Right lobe of liver (tissue), 6 donors: ENCODE data around the gene PTPRD. TPM values are rescaled to one million over a fixed set of nuclear protein-coding genes. Genes with fewer than 3 reads are reported as not detected.

Experiments
- ATAC-seq, 4 donors: fragments of 200-7000 bp; cut with Tn5 transposase; one replicate each; pipeline ENCODE4 v1.9.1; 2020; ENCODE audit warnings: mild to moderate bottlenecking in 4 of 4, moderate library complexity in 4 of 4
- DNase-seq, 3 donors: peaks; one replicate each; pipeline ENCODE4 v3.0.0-alpha.2; 2020
- H3K27ac ChIP-seq, 3 donors: fragments of 200-600 bp; one replicate each; pipeline ENCODE4 v1.8.0; 2022
- H3K27me3 ChIP-seq, 2 donors: fragments of 200-600 bp; one replicate each; pipeline ENCODE4 v1.8.0; 2022
- H3K36me3 ChIP-seq, 4 donors: fragments of 200-600 bp; sonication (generic) in 1 of 4; one replicate each; pipeline versions ENCODE4 v1.5.1 to v1.8.0; 2017 to 2022; ENCODE audit warnings: control low read depth in 1 of 4
- H3K4me1 ChIP-seq, 4 donors: fragments of 200-600 bp; sonication (generic) in 1 of 4; one replicate each; pipeline versions ENCODE4 v1.5.1 to v1.8.0; 2017 to 2022; ENCODE audit warnings: control low read depth in 1 of 4
- H3K4me3 ChIP-seq, 3 donors: fragments of 200-600 bp; one replicate each; pipeline ENCODE4 v1.8.0; 2022
- H3K9me3 ChIP-seq, 4 donors: fragments of 200-600 bp; sonication (generic) in 1 of 4; one replicate each; pipeline versions ENCODE4 v1.5.1 to v1.8.0; 2017 to 2022; ENCODE audit warnings: control low read depth in 1 of 4
- POLR2A ChIP-seq: fragments of 450-650 bp; IDR thresholded peaks from one replicate; pipeline ENCODE4 v1.6.1; 2017; ENCODE audit warnings: antibody characterized with exemption, mild to moderate bottlenecking
- WGBS: methylation state at CpG from one replicate; pipeline ENCODE4 v1.1.6; 2018; ENCODE audit warnings: low coverage, low lambda C conversion rate; ENCODE audit not compliant: insufficient coverage; ENCODE audit errors: missing lambda C conversion rate; 5-methylcytosine and 5-hydroxymethylcytosine counted together
- intact Hi-C, 2 donors: fragments of 100-400 bp; cut with DNase I; formaldehyde crosslinking; loops; one replicate each; pipeline versions ENCODE4 v1.11.2 to v1.14.1; 2022
- total RNA-seq, 6 experiments: library from RNA; depleted of rRNA in 2 of 6; stranded (reverse); fragments of >200 nt in 2 of 6; fragmentation: NEBNext Ultra II Directional in 3 of 6; extraction: Animal tissue kit (Norgen Biotek cat#: 25700) in 3 of 6; gene quantifications; one replicate each; pipeline versions ENCODE4 v1.1.0 to v1.2.4, GENCODE V29; 2016 to 2023
- TF ChIP-seq, protein P1 (sequence below), 4 donors: fragments of 200-600 bp in 3 of 4; fragments of 450-650 bp in 1 of 4; IDR thresholded peaks; one replicate each; pipeline versions ENCODE4 v1.5.1 to v1.8.0; 2016 to 2022; ENCODE audit warnings: antibody characterized with exemption in 4 of 4, mild to moderate bottlenecking in 2 of 4
- donor health status: DM: no; HTN: yes; CAD: no.
- donor health status: DM: no; HTN: no; CAD: no.
- donor health status: DM: no; HTN: no; CAD: no.
- donor health status: DM: no; HTN: yes; CAD: no.
- donor health status: DM: no; HTN: yes; CAD: no.

The PTPRD gene
- total RNA-seq, 6 experiments from 2014 or later = 5.4 to 29.8 (median 13.9) TPM

DNA sequence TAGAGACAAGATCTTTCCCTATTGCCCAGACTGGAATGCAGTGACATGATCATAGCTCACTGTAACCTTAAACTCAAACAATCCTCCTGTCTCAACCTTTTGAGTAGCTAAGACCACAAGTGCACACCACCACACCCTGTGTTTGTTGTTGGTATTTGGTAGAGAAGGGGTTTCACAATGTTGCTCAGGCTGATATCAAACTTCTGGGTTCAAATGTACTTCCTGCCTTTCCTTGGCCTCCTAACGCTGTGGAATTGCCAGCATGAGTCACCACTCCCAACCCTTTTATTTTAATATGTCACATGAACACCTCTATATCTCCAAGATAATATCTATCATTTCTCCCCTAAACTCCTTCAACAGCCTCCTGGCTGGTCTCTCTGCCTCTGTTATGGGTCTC, 719.0 kb downstream of the PTPRD start:
- intact Hi-C loops = no loop called here
- DNase-seq (no peak), ATAC-seq (no peak)
- Histone ChIP-seq H3K4me3 (no peak overlapping the region), H3K4me1 (no peaks in the 10 kb centered on the region), H3K9me3 (no peaks in the 10 kb centered on the region), H3K36me3 (no peaks in the 10 kb centered on the region), H3K27ac (no peak overlapping the region), H3K27me3 (no peaks in the 10 kb centered on the region)
- WGBS = 18% methylated on average over 1 of the region's 1 CpG
- TF ChIP-seq, protein P1, sequence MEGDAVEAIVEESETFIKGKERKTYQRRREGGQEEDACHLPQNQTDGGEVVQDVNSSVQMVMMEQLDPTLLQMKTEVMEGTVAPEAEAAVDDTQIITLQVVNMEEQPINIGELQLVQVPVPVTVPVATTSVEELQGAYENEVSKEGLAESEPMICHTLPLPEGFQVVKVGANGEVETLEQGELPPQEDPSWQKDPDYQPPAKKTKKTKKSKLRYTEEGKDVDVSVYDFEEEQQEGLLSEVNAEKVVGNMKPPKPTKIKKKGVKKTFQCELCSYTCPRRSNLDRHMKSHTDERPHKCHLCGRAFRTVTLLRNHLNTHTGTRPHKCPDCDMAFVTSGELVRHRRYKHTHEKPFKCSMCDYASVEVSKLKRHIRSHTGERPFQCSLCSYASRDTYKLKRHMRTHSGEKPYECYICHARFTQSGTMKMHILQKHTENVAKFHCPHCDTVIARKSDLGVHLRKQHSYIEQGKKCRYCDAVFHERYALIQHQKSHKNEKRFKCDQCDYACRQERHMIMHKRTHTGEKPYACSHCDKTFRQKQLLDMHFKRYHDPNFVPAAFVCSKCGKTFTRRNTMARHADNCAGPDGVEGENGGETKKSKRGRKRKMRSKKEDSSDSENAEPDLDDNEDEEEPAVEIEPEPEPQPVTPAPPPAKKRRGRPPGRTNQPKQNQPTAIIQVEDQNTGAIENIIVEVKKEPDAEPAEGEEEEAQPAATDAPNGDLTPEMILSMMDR (IDR thresholded peaks at IDR 0.05) = no peak
- TF ChIP-seq POLR2A = no peak

DNA sequence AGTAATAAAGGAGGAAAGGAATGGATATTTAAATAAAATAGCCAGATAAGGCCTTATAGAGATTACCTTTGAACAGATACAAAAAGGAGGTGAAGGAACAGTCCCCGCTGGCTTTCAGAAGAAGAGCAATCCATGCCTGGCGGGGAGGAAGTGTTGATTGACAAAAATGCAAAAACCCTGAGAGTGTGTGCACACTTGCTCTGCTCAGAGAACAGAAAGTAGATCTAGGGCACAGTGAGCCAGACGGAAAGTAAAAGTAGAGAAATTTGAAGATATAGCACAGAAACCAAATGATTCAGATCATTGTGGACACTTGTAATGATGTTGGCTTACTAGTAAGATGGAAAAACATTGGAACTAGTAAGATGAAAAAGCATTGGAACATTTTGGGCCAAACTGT, 720.6 kb downstream of the PTPRD start:
- H3K4me3 ChIP-seq = no peak overlapping the region
- H3K9me3 ChIP-seq = no peaks in the 10 kb centered on the region
- H3K27ac ChIP-seq = no peak overlapping the region
- TF ChIP-seq, protein P1 (IDR thresholded peaks at IDR 0.05) = no peak
- DNase-seq = no peak
- H3K4me1 ChIP-seq = no peaks in the 10 kb centered on the region
- H3K36me3 ChIP-seq = no peaks in the 10 kb centered on the region
- intact Hi-C loops = no loop called here
- no peaks in the 10 kb centered on the region for H3K27me3 ChIP-seq
- WGBS = 53% methylated on average over 3 of the region's 3 CpGs
- no peak for ATAC-seq

DNA sequence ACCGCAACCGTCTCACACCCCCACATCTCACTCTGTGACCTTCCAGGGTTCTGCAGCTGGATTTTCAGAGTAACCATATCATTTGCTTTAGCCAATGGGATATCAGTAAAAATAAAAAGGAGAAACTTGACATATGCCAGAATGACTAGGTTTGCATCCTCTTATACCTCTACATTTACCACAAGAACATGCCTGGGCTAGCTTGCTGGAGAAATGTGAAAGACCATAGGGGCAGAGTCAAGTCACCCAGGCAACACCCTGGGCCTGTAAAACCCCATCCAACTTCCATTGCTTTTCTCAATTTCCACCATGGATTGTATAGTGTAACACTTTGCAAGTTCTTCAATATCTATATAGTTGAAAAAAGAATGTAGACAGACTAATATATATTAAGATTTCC, 731.1 kb downstream of the PTPRD start:
- Histone ChIP-seq H3K36me3 (no peaks in the 10 kb centered on the region), H3K9me3 (no peaks in the 10 kb centered on the region), H3K27ac (no peak overlapping the region), H3K4me1 (no peaks in the 10 kb centered on the region), H3K27me3 (no peaks in the 10 kb centered on the region), H3K4me3 (no peak overlapping the region)
- TF ChIP-seq, protein P1 (IDR thresholded peaks at IDR 0.05) = no peak
- TF ChIP-seq POLR2A = no peak
- no peak for ATAC-seq
- intact Hi-C loops = no loop called here
- 79% methylated on average over 2 of the region's 2 CpGs for WGBS
- no peak for DNase-seq

DNA sequence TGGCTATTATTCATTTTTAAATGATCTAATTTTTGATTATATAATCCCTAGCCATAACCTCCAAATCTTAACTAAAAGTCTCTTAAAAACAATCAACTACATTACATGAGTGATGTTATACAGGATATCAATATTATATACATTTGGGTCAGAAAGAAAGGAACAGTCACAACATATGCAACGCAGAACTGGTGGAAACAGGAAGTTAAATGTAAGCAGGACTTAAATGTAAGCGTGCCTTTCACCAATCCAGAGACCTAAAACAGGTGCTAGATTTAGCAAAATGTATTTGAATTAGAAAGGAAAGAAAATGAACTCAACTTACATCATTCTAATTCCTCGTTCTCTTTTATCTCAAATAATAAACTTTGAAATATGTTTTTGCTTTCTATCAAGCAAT, 738.5 kb downstream of the PTPRD start:
- WGBS = 17% methylated on average over 3 of the region's 3 CpGs
- DNase-seq = no peak
- ATAC-seq = no peak

More for the DNA sequence above, 738.5 kb downstream of the PTPRD start:
- no peak for TF ChIP-seq POLR2A
- TF ChIP-seq, protein P1 (IDR thresholded peaks at IDR 0.05) = no peak
- intact Hi-C loops = no loop called here
- H3K4me3 ChIP-seq = no peak overlapping the region
- no peaks in the 10 kb centered on the region for H3K4me1 ChIP-seq
- no peak overlapping the region for H3K27ac ChIP-seq
- H3K9me3 ChIP-seq = no peaks in the 10 kb centered on the region
- H3K27me3 ChIP-seq = no peaks in the 10 kb centered on the region
- no peaks in the 10 kb centered on the region for H3K36me3 ChIP-seq
